HCT116 (cell line): Measurements from ENCODE around the gene LRRC4B. TPM values are rescaled to one million over a fixed set of nuclear protein-coding genes. Genes with fewer than 3 reads are reported as not detected.

Source experiments
- ATAC-seq: fragments of 200-7000 bp; cut with Tn5 transposase; 2 replicates; pipeline ENCODE4 v1.9.1; 2020; ENCODE audit warnings: mild to moderate bottlenecking, moderate library complexity
- BruUV-seq: library from RNA; stranded (reverse); fragments of 400-500 nt; replicated peaks from 2 replicates; lab custom pipeline; 2021; lab: Mats Ljungman, UMichigan
- CTCF ChIA-PET: fragments of 300-600 bp; sonication (Branson Sonifier 250); formaldehyde crosslinking; loops from one replicate; lab custom pipeline; 2021; ENCODE audit warnings: antibody characterized with exemption; lab: Charles Lee
- POLR2A ChIA-PET: fragments of 300-600, 350-600 bp; sonication (Branson Sonifier 250); formaldehyde crosslinking; loops from one replicate; lab custom pipeline; 2021; ENCODE audit warnings: antibody characterized with exemption; lab: Charles Lee
- RAD21 ChIA-PET, 2 experiments: fragments of 300-600 bp; sonication (Branson Sonifier 250); formaldehyde crosslinking; loops; one replicate each; lab custom pipeline; 2023; ENCODE audit warnings: low total read pairs in 2 of 2; ENCODE audit not compliant: uncharacterized antibody in 2 of 2, unreplicated experiment in 2 of 2, low non-redundant PET in 1 of 2; lab: Charles Lee
- DNase-seq: peaks from one replicate; pipeline ENCODE4 v3.0.0-alpha.2; 2010; ENCODE audit warnings: low read depth, low spot score
- H2AFZ ChIP-seq: fragments of 200-600 bp; shearing (Covaris generic), sonication (generic); 2 replicates; pipeline ENCODE4 v1.6.1; 2017; ENCODE audit warnings: low read depth, mixed run types, mixed read lengths, antibody characterized with exemption, low read length; ENCODE audit not compliant: poor library complexity, severe bottlenecking
- H3K27ac ChIP-seq: 2 replicates; pipeline ENCODE4 v1.5.1; 2012; ENCODE audit warnings: low read depth, low read length
- H3K27me3 ChIP-seq: fragments of 200-600 bp; sonication (generic); 2 replicates; pipeline ENCODE4 v1.6.1; 2016; ENCODE audit warnings: mixed run types, low read length, mixed read lengths; ENCODE audit not compliant: insufficient read depth
- H3K36me3 ChIP-seq, 2 experiments: fragments of 200-500 bp in 1 of 2; fragments of 200-600 bp in 1 of 2; sonication (Bioruptor generic) in 1 of 2; sonication (generic) in 1 of 2; 2 replicates each; pipeline versions ENCODE4 v1.5.1 to v1.6.1; 2014 to 2016; ENCODE audit warnings: low read length in 2 of 2, inconsistent platforms in 1 of 2, mixed read lengths in 1 of 2, mixed run types in 1 of 2; ENCODE audit not compliant: insufficient read depth in 2 of 2, control insufficient read depth in 1 of 2
- H3K4me1 ChIP-seq, 2 experiments: fragments of 200-600 bp in 1 of 2; sonication (generic) in 1 of 2; 2 replicates each; pipeline versions ENCODE4 v1.5.1 to v1.6.1; 2012 to 2017; ENCODE audit warnings: low read length in 2 of 2, inconsistent platforms in 1 of 2, mild to moderate bottlenecking in 1 of 2, mixed read lengths in 1 of 2, mixed run types in 1 of 2, moderate library complexity in 1 of 2; ENCODE audit not compliant: insufficient read depth in 2 of 2, control insufficient read depth in 1 of 2
- H3K4me2 ChIP-seq: fragments of 200-600 bp; sonication (generic); 2 replicates; pipeline ENCODE4 v1.6.1; 2017; ENCODE audit warnings: mixed run types, low read length, mixed read lengths
- H3K4me3 ChIP-seq, 2 experiments: fragments of 200-600 bp in 1 of 2; sonication (generic) in 1 of 2; replicated peaks in 1 of 2; 2 replicates each; pipeline ENCODE4 v1.5.1; 2011 to 2016; ENCODE audit warnings: low read length in 2 of 2, control low read depth in 1 of 2, low read depth in 1 of 2, mild to moderate bottlenecking in 1 of 2, mixed read lengths in 1 of 2, mixed run types in 1 of 2
- H3K79me2 ChIP-seq: fragments of 200-600 bp; sonication (generic); 2 replicates; pipeline ENCODE4 v1.6.1; 2017; ENCODE audit warnings: mild to moderate bottlenecking, mixed run types, low read length, moderate library complexity, mixed read lengths; ENCODE audit not compliant: insufficient read depth
- H3K9ac ChIP-seq: fragments of 200-600 bp; sonication (generic); 2 replicates; pipeline ENCODE4 v1.6.1; 2016; ENCODE audit warnings: low read length, mixed read lengths
- H3K9me2 ChIP-seq: fragments of 200-600 bp; sonication (generic), shearing (Covaris generic); 2 replicates; pipeline ENCODE4 v1.6.1; 2017; ENCODE audit warnings: mixed run types, mild to moderate bottlenecking, moderate library complexity; ENCODE audit not compliant: insufficient read depth
- H3K9me3 ChIP-seq, 2 experiments: fragments of 200-500 bp in 1 of 2; fragments of 200-600 bp in 1 of 2; sonication (Bioruptor generic) in 1 of 2; sonication (generic) in 1 of 2; 2 replicates each; pipeline ENCODE4 v1.6.1; 2014 to 2017; ENCODE audit warnings: low read length in 2 of 2, mixed read lengths in 2 of 2, inconsistent platforms in 1 of 2, low read depth in 1 of 2, mild to moderate bottlenecking in 1 of 2, mixed run types in 1 of 2, moderate library complexity in 1 of 2; ENCODE audit not compliant: control insufficient read depth in 1 of 2, insufficient read depth in 1 of 2
- H4K20me1 ChIP-seq: fragments of 200-600 bp; sonication (generic), shearing (Covaris generic); 2 replicates; pipeline ENCODE4 v1.6.1; 2017; ENCODE audit warnings: mixed run types, mild to moderate bottlenecking, moderate library complexity; ENCODE audit not compliant: insufficient read depth
- CBX3 ChIP-seq: IDR thresholded peaks from 2 replicates; pipeline ENCODE4 v1.6.1; 2012; ENCODE audit warnings: low read depth
- CEBPB ChIP-seq: IDR thresholded peaks from 2 replicates; pipeline ENCODE4 v1.6.1; 2012; ENCODE audit warnings: low read depth
- EGR1 ChIP-seq: IDR thresholded peaks from 2 replicates; pipeline ENCODE4 v1.6.1; 2012; ENCODE audit warnings: low read depth
- ELF1 ChIP-seq: IDR thresholded peaks from 2 replicates; pipeline ENCODE4 v1.6.1; 2012; ENCODE audit warnings: low read depth, borderline replicate concordance
- EZH2 ChIP-seq: fragments of 200-600 bp; sonication (generic); IDR thresholded peaks from 2 replicates; pipeline ENCODE4 v1.6.1; 2017; ENCODE audit warnings: antibody characterized with exemption, mixed run types
- EZH2phosphoT487 ChIP-seq: fragments of 200-600 bp; IDR thresholded peaks from 2 replicates; pipeline ENCODE4 v1.6.1; 2018; ENCODE audit warnings: antibody characterized with exemption, borderline replicate concordance
- MAX ChIP-seq: IDR thresholded peaks from 2 replicates; pipeline ENCODE4 v1.6.1; 2012
- POLR2A ChIP-seq: IDR thresholded peaks from 2 replicates; pipeline ENCODE4 v1.7.0; 2011; ENCODE audit warnings: borderline replicate concordance; ENCODE audit not compliant: insufficient read depth, insufficient read length; ENCODE audit errors: extremely low read depth
- RAD21 ChIP-seq: IDR thresholded peaks from 2 replicates; pipeline ENCODE4 v1.6.1; 2012; ENCODE audit warnings: low read depth, mild to moderate bottlenecking
- REST ChIP-seq: IDR thresholded peaks from 2 replicates; pipeline ENCODE4 v1.6.1; 2012; ENCODE audit warnings: low read depth
- SIN3A ChIP-seq: IDR thresholded peaks from 2 replicates; pipeline ENCODE4 v1.6.1; 2012; ENCODE audit warnings: low read depth
- SP1 ChIP-seq: IDR thresholded peaks from 2 replicates; pipeline ENCODE4 v1.6.1; 2012; ENCODE audit warnings: low read depth
- SRF ChIP-seq: IDR thresholded peaks from 2 replicates; pipeline ENCODE4 v1.6.1; 2012; ENCODE audit warnings: low read depth
- YY1 ChIP-seq: IDR thresholded peaks from 2 replicates; pipeline ENCODE4 v1.6.1; 2011; ENCODE audit warnings: low read length, low read depth, moderate library complexity, mild to moderate bottlenecking; ENCODE audit not compliant: insufficient replicate concordance; ENCODE audit errors: extremely low read depth
- ZBTB33 ChIP-seq: IDR thresholded peaks from 2 replicates; pipeline ENCODE4 v1.6.1; 2011; ENCODE audit warnings: mild to moderate bottlenecking, low read length, moderate library complexity; ENCODE audit not compliant: insufficient replicate concordance; ENCODE audit errors: extremely low read depth
- ZFX ChIP-seq: fragments of 450-650 bp; IDR thresholded peaks from 2 replicates; pipeline ENCODE4 v1.6.1; 2017
- ZNF274 ChIP-seq: fragments of 200-500 bp; sonication (Bioruptor generic); IDR thresholded peaks from 2 replicates; pipeline ENCODE4 v1.6.1; 2014; ENCODE audit warnings: mild to moderate bottlenecking, low read depth, low read length, inconsistent platforms
- intact Hi-C: fragments of 100-400 bp; cut with micrococcal nuclease; formaldehyde crosslinking; loops from 2 replicates; pipeline ENCODE4 v1.10.0; 2022
- total RNA-seq: library from RNA; stranded (reverse); gene quantifications from one replicate; pipeline ENCODE4 v1.2.1, GENCODE V29; 2021; ENCODE audit not compliant: unreplicated experiment
- TF ChIP-seq, protein P1 (sequence below), 3 experiments: fragments of 200-600 bp in 1 of 3; sonication (generic) in 1 of 3; IDR thresholded peaks in 2 of 3; conservative IDR thresholded peaks in 1 of 3; 2 replicates each; pipeline ENCODE4 v1.5.1; 2012 to 2017; ENCODE audit warnings: low read depth in 2 of 3, low read length in 2 of 3, antibody characterized with exemption in 1 of 3, borderline replicate concordance in 1 of 3, control low read depth in 1 of 3, mild to moderate bottlenecking in 1 of 3, mixed read lengths in 1 of 3, mixed run types in 1 of 3, moderate library complexity in 1 of 3; ENCODE audit not compliant: insufficient read depth in 1 of 3

Gene LRRC4B
- total RNA-seq, 1 experiment from 2014 or later: 0.89 TPM

- intact Hi-C loops: no loop called here
- Histone ChIP-seq H4K20me1 (no peaks in the 10 kb centered on the region), H3K4me1 (peaks cover 9 to 21% of the 10 kb centered on the region in 2 experiments; a peak in 3 of 4 replicates), H3K9me3 (no peaks in the 10 kb centered on the region), H3K4me2 (peak overlapping the region; percentile 97), H3K36me3 (peaks cover 12 to 29% of the 10 kb centered on the region in 2 experiments; a peak in 3 of 4 replicates), H3K79me2 (peaks cover 38% of the 10 kb centered on the region), H3K4me3 (peak overlapping the region; percentile 92 to 100), H2AFZ (no peak overlapping the region), H3K27me3 (no peaks in the 10 kb centered on the region), H3K9me2 (no peaks in the 10 kb centered on the region), H3K9ac (peak overlapping the region; percentile 92; the same call in 1 of the 2 replicates), H3K27ac (no peak overlapping the region)
- no peak for DNase-seq
- ChIA-PET POLR2A (interaction anchor here (1.2 kb wide), 1 partner anchor 109 kb away, joined by 3 read pairs; no protein-coding TSS in a partner anchor), RAD21 (no interaction called here), CTCF (interaction anchor here (1.8 to 2.3 kb wide), 3 partner anchors 12 to 121 kb away, joined by 6 to 13 read pairs (median 10); no protein-coding TSS in a partner anchor)
- BruUV-seq: no TSS peak
- no peak for TF ChIP-seq ZFX
- no peak for TF ChIP-seq SIN3A
- TF ChIP-seq RAD21: no peak
- no peak for TF ChIP-seq MAX
- no peak for TF ChIP-seq CBX3
- TF ChIP-seq SP1: no peak
- TF ChIP-seq ZNF274: no peak
- no peak for TF ChIP-seq EZH2
- no peak for TF ChIP-seq ELF1
- TF ChIP-seq YY1: no peak
- TF ChIP-seq CEBPB: no peak
- TF ChIP-seq, protein P1, sequence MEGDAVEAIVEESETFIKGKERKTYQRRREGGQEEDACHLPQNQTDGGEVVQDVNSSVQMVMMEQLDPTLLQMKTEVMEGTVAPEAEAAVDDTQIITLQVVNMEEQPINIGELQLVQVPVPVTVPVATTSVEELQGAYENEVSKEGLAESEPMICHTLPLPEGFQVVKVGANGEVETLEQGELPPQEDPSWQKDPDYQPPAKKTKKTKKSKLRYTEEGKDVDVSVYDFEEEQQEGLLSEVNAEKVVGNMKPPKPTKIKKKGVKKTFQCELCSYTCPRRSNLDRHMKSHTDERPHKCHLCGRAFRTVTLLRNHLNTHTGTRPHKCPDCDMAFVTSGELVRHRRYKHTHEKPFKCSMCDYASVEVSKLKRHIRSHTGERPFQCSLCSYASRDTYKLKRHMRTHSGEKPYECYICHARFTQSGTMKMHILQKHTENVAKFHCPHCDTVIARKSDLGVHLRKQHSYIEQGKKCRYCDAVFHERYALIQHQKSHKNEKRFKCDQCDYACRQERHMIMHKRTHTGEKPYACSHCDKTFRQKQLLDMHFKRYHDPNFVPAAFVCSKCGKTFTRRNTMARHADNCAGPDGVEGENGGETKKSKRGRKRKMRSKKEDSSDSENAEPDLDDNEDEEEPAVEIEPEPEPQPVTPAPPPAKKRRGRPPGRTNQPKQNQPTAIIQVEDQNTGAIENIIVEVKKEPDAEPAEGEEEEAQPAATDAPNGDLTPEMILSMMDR (IDR thresholded peaks at IDR 0.05 in 2 of 3, conservative IDR thresholded peaks at IDR 0.05 in 1 of 3; ENCODE audit: borderline replicate concordance in 1 of 3, insufficient read depth in 1 of 3, low read depth in 2 of 3, low read length in 2 of 3): no peak
- no peak for TF ChIP-seq EZH2phosphoT487
- TF ChIP-seq EGR1: no peak
- no peak for TF ChIP-seq ZBTB33
- no peak for TF ChIP-seq POLR2A
- no peak for TF ChIP-seq REST
- TF ChIP-seq SRF: no peak
- ATAC-seq: no peak
Observed at GRCh38 chr19:50477751-50478515, 90.3 kb downstream of the LRRC4B start.
